Endothelial cell (in vitro differentiated cells): ENCODE measurements around the gene ERMP1. TPM values are rescaled to one million over a fixed set of nuclear protein-coding genes. Genes with fewer than 3 reads are reported as not detected.

Source experiments
- DNase-seq: peaks from one replicate; pipeline ENCODE4 v3.0.0; 2021; ENCODE audit warnings: low spot score
- H3K27ac Mint-ChIP-seq: one replicate; pipeline ENCODE4 v1.8.0; 2021; ENCODE audit warnings: mixed read lengths, inconsistent platforms; ENCODE audit not compliant: unreplicated experiment
- H3K27me3 Mint-ChIP-seq: one replicate; pipeline ENCODE4 v1.8.0; 2021; ENCODE audit warnings: mild to moderate bottlenecking, moderate library complexity, mixed read lengths, inconsistent platforms; ENCODE audit not compliant: unreplicated experiment
- H3K36me3 Mint-ChIP-seq: one replicate; pipeline ENCODE4 v1.8.0; 2021; ENCODE audit warnings: mild to moderate bottlenecking, low read depth, mixed read lengths, inconsistent platforms; ENCODE audit not compliant: unreplicated experiment
- H3K4me1 Mint-ChIP-seq: one replicate; pipeline ENCODE4 v1.8.0; 2021; ENCODE audit warnings: mild to moderate bottlenecking, mixed read lengths, inconsistent platforms; ENCODE audit not compliant: unreplicated experiment
- H3K4me3 Mint-ChIP-seq: one replicate; pipeline ENCODE4 v1.8.0; 2021; ENCODE audit warnings: mild to moderate bottlenecking, mixed read lengths, inconsistent platforms; ENCODE audit not compliant: unreplicated experiment
- H3K9me3 Mint-ChIP-seq: one replicate; pipeline ENCODE4 v1.8.0; 2021; ENCODE audit warnings: mixed read lengths, inconsistent platforms; ENCODE audit not compliant: unreplicated experiment
- total RNA-seq: library from RNA; stranded (reverse); fragmentation: NEBNext Ultra II Directional; extraction: Animal tissue kit (Norgen Biotek cat#: 25700); gene quantifications from one replicate; pipeline ENCODE4 v1.2.1, GENCODE V29; 2021; ENCODE audit not compliant: unreplicated experiment
- TF ChIP-seq, protein P1 (sequence below): fragments of 200-600 bp; sonication (generic); IDR thresholded peaks from one replicate; pipeline ENCODE4 v1.5.0; 2021; ENCODE audit warnings: antibody characterized with exemption; ENCODE audit not compliant: unreplicated experiment

Gene ERMP1
- total RNA-seq, 1 donor from 2014 or later, result 13.4 TPM

DNA sequence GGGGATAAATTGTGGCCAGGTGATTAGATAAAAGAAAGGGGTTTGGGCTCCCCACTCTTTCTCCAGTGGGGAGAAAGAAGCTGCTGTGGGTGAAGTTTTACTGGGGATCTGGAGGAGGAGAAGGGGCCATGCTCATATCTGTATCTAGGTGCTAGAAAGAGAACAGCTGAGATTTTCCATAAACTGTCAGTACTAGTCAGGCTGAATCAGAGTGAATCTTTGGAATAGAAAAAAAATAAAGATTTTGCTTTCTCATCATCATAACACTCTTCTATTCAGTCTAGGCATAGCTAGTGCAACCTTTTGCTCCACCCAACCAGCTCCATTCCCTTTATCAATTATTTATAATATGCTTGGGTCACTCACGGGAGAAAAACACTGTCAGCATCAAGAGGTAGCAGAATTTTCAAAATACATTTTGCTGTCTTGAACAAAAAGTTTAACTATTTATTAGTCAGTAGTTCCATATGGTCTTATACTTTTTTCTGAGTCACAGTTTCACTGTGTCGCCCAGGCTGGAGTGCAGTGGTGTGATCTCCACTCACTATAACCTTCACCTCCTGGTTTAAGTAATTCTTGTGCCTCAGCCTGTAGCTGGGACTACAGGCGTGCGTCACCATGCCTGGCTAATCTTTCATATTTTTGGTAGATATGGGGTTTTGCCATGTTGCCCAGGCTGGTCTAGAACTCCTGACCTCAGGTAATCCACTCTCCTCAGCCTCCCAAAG is 21.3 kb upstream of the ERMP1 start:
- Mint-ChIP-seq H3K4me1 (peaks cover 23% of the 10 kb centered on the region), H3K36me3 (peaks cover 5% of the 10 kb centered on the region), H3K27ac (no peak overlapping the region), H3K4me3 (no peak overlapping the region), H3K27me3 (peaks cover 2% of the 10 kb centered on the region), H3K9me3 (no peaks in the 10 kb centered on the region)
- TF ChIP-seq, protein P1, sequence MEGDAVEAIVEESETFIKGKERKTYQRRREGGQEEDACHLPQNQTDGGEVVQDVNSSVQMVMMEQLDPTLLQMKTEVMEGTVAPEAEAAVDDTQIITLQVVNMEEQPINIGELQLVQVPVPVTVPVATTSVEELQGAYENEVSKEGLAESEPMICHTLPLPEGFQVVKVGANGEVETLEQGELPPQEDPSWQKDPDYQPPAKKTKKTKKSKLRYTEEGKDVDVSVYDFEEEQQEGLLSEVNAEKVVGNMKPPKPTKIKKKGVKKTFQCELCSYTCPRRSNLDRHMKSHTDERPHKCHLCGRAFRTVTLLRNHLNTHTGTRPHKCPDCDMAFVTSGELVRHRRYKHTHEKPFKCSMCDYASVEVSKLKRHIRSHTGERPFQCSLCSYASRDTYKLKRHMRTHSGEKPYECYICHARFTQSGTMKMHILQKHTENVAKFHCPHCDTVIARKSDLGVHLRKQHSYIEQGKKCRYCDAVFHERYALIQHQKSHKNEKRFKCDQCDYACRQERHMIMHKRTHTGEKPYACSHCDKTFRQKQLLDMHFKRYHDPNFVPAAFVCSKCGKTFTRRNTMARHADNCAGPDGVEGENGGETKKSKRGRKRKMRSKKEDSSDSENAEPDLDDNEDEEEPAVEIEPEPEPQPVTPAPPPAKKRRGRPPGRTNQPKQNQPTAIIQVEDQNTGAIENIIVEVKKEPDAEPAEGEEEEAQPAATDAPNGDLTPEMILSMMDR, result no peak
- DNase-seq, result no peak

DNA sequence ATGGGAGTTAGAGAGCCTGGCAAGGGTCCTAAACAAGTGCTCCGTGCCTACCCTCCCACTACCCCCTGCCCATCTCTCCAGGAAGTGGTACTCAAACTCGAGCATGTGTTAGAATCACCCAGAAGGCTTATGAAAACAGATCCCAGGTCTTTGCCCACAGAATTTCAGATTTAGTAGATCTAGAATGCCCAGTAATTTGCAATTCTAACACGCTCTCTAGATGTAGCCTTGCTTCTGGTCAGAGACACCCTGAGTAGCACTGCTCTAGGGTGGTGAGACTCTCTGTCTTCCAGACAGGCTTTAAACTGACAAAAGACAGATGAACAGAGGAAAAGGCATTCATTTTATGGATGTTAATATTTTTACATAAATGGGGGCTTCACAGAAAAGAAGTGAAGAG is 20.7 kb upstream of the ERMP1 start:
- Mint-ChIP-seq H3K36me3 (peaks cover 5% of the 10 kb centered on the region), H3K27me3 (peaks cover 2% of the 10 kb centered on the region), H3K4me1 (peaks cover 23% of the 10 kb centered on the region), H3K27ac (no peak overlapping the region), H3K9me3 (no peaks in the 10 kb centered on the region), H3K4me3 (no peak overlapping the region)
- TF ChIP-seq, protein P1, result no peak
- no peak for DNase-seq

DNA sequence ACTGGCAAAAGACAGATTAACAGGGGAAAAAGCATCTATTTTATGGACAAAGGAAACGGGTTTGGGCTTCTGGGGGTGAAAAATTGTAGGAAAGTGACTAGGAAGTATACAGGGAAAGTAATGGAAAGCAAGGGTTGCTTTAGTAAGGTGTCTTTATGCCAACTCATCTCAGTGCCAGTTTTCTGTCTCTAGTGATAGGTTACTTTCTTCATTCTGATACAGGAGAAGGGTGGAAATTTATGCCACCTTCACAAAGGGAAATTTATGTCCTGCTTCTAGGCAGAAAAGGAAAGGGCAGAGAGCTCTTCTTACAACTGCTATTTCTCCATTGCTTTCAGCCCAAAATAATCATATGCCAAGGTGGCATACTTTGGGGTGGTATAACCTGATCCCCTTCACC is 20.1 kb upstream of the ERMP1 start:
- TF ChIP-seq, protein P1, result no peak
- no peak overlapping the region for H3K4me3 Mint-ChIP-seq
- H3K27ac Mint-ChIP-seq, result no peak overlapping the region
- peaks cover 2% of the 10 kb centered on the region for H3K27me3 Mint-ChIP-seq
- no peaks in the 10 kb centered on the region for H3K9me3 Mint-ChIP-seq
- DNase-seq, result no peak
- peaks cover 23% of the 10 kb centered on the region for H3K4me1 Mint-ChIP-seq
- H3K36me3 Mint-ChIP-seq, result peaks cover 5% of the 10 kb centered on the region

DNA sequence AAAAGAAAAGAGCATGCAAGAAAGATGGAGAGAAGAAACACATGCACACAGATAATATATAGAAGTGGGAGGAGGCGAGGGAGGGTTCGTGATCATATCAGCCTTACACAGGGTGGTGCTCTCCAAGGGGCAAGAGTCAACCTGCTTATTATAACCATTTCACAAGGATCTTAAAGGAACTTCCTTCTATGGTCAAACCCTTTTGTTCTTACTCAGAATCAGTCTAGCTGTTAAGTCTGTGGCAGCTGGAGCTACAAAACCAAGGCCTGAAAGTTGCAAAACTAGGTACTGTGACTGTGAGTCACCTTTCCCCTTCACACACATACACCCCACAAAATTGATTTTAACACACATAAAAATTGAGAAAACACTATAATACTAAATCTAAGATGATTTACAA is 18.5 kb upstream of the ERMP1 start:
- Mint-ChIP-seq H3K4me3 (no peak overlapping the region), H3K4me1 (peaks cover 25% of the 10 kb centered on the region), H3K36me3 (peaks cover 5% of the 10 kb centered on the region), H3K27me3 (peaks cover 2% of the 10 kb centered on the region), H3K27ac (no peak overlapping the region), H3K9me3 (no peaks in the 10 kb centered on the region)
- TF ChIP-seq, protein P1, result no peak
- no peak for DNase-seq

DNA sequence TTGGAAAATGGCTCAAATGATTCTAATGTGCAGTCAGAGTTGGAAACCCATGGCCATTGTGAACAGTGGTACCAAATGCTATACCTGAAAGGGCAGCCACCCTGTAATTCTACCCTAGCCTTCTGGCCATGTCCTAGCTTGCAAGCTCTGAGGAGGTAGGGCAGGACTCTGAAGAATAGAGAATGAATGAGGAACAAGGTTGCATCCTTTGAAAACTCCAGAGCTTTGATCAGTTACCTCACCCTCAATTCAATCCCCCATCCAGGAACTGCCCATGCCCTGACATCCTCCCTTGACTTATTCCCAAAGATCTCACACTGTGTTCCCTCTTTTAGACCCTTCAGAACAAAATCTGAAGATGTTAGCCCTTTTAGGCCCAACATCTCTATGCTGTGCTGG is 17.8 kb upstream of the ERMP1 start:
- Mint-ChIP-seq H3K4me3 (no peak overlapping the region), H3K36me3 (peaks cover under 1% of the 10 kb centered on the region), H3K27me3 (peaks cover 2% of the 10 kb centered on the region), H3K9me3 (no peaks in the 10 kb centered on the region), H3K27ac (no peak overlapping the region), H3K4me1 (peaks cover 28% of the 10 kb centered on the region)
- TF ChIP-seq, protein P1, result no peak
- no peak for DNase-seq
